Measurements from ENCODE around the gene MAP3K12. TPM values are rescaled to one million over a fixed set of nuclear protein-coding genes. Genes with fewer than 3 reads are reported as not detected.

MAP3K12 gene
- total and polyA plus RNA-seq, 11 donors = 3.3 to 12.6 (median 4.4) TPM

DNA sequence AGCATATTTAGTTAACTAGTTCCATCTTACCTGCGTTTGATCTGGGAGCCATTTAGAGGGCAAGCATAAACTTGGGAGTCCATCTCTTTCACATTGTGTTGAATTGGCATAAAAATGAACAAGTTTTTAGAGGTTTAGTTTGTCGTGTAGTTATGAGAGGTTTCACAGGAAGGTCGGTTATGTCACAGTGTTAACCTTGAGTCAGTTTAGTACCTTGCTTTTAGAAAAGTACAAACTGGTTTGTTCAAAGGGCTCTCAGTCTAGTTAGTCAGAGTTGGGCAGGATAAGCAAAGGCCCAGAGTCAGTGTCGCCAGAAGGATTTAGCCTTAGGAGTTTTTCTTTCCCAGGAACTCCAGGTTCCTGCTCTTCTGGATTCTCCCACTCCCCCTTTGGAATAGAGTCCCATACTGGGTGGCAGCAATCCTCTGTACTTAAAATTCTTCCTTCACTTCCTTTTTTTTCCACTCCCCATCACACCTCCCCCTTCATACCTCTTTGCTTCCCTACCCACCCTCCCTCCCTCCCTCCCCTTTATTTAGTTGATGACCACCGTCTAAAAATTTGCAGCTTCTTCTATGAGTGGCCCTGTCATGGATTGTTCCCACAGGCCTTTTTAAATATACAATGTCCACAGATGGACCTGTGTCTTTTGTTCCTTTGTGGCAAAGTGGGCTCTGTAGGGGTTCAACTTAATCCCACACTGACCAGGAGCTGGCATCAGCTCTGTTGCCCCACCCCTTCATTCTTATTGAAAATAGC, 35.3 kb downstream of the MAP3K12 start:
- TF ChIP-seq POLR2A (IDR thresholded peaks at IDR 0.05) = no peak
- no peak for TF ChIP-seq CTCF (IDR thresholded peaks at IDR 0.05)
- H3K9me3 ChIP-seq = no peaks in the 10 kb centered on the region
- DNase-seq (no peak), ATAC-seq (no peak)
- H3K4me1 ChIP-seq = peaks cover 2 to 84% (median 57%) of the 10 kb centered on the region in 12 donors
- no peak overlapping the region for H3K4me3 ChIP-seq
- H3K27ac ChIP-seq = peak overlapping the region in 9 of 12 donors; percentile 16 to 75 (median 46)
- H3K27me3 ChIP-seq = no peaks in the 10 kb centered on the region
- WGBS, 4 donors = 33 to 45% (median 38%) methylated on average over 5 of the region's 5 CpGs
- peaks cover 8 to 100% (median 100%) of the 10 kb centered on the region in 9 donors for H3K36me3 ChIP-seq
- intact Hi-C loops (cut with DNase I) = loop anchor here in 1 of 10 donors (5.0 kb wide), 1 partner anchor 33 kb away; the partner anchor contains the start of gene MAP3K12

DNA sequence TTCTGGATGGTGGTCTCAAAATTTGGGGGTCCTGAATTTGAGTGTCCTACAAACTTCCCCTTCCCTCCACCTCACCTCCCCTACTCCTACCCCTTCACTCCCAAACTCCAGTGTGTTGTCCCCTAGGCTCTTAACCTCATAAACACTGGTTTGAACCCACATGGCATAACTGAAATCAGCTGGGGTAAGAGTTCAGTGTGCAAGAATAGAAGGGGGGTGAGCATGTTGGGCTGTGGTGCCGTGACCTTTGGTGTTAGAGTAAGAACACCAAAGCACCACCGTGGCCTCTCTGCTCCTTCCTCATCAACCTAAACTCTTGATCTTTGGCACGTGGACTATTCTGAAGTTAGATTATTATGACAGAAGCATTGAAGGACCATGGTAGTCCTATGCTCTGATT, 36.3 kb downstream of the MAP3K12 start:
- peaks cover 2 to 81% (median 56%) of the 10 kb centered on the region in 12 donors for H3K4me1 ChIP-seq

GRCh38 chr12:53461591-53461990, 37.7 kb downstream of the MAP3K12 start:
- ATAC-seq (no peak), DNase-seq (no peak)
- Histone ChIP-seq H3K36me3 (peaks cover 8 to 100% (median 100%) of the 10 kb centered on the region in 9 donors), H3K27me3 (no peaks in the 10 kb centered on the region), H3K9me3 (no peaks in the 10 kb centered on the region), H3K27ac (peak overlapping the region in 10 of 12 donors; percentile 23 to 75 (median 53)), H3K4me3 (peak overlapping the region in 2 of 12 donors; percentile 1 to 2), H3K4me1 (peaks cover 2 to 81% (median 50%) of the 10 kb centered on the region in 12 donors)
- intact Hi-C loops (cut with DNase I) = loop anchor here in 2 of 10 donors (1.0 to 5.0 kb wide), 2 partner anchors 8 to 36 kb away; partner anchors contain the start of gene MAP3K12 (in 1 of the 2)
- no peak for TF ChIP-seq CTCF (IDR thresholded peaks at IDR 0.05)
- no peak for TF ChIP-seq POLR2A (IDR thresholded peaks at IDR 0.05)
- 61 to 64% (median 63%) methylated on average over 8 of the region's 8 CpGs for WGBS, 4 donors

More for the DNA sequence above, 36.3 kb downstream of the MAP3K12 start:
- H3K36me3 ChIP-seq = peaks cover 8 to 100% (median 100%) of the 10 kb centered on the region in 9 donors
- intact Hi-C loops (cut with DNase I) = loop anchor here in 1 of 10 donors (5.0 kb wide), 1 partner anchor 34 kb away; the partner anchor contains the start of gene MAP3K12
- no peak overlapping the region for H3K4me3 ChIP-seq
- H3K27ac ChIP-seq = peak overlapping the region in 9 of 12 donors; percentile 8 to 75 (median 44)
- TF ChIP-seq POLR2A (IDR thresholded peaks at IDR 0.05) (no peak), CTCF (IDR thresholded peaks at IDR 0.05) (no peak)
- no peak for ATAC-seq
- 51 to 62% (median 57%) methylated on average over 3 of the region's 3 CpGs for WGBS, 4 donors
- H3K9me3 ChIP-seq = no peaks in the 10 kb centered on the region
- no peak for DNase-seq
- H3K27me3 ChIP-seq = no peaks in the 10 kb centered on the region

GRCh38 chr12:53461059-53461458, 38.2 kb downstream of the MAP3K12 start:
- WGBS, 4 donors = 45 to 54% (median 50%) methylated on average over 3 of the region's 3 CpGs
- Histone ChIP-seq H3K36me3 (peaks cover 8 to 100% (median 100%) of the 10 kb centered on the region in 9 donors), H3K27ac (peak overlapping the region in 11 of 12 donors; percentile 23 to 75 (median 60))

More at GRCh38 chr12:53461059-53461458, 38.2 kb downstream of the MAP3K12 start:
- peak overlapping the region in 1 of 12 donors; percentile 1 for H3K4me3 ChIP-seq
- DNase-seq = peak in 4 of 5 donors; percentile 70 to 75 (median 73)
- H3K4me1 ChIP-seq = peaks cover 2 to 81% (median 49%) of the 10 kb centered on the region in 12 donors
- ATAC-seq = peak; percentile 83 to 93 (median 90)
- H3K9me3 ChIP-seq = no peaks in the 10 kb centered on the region
- H3K27me3 ChIP-seq = no peaks in the 10 kb centered on the region
- intact Hi-C loops (cut with DNase I) = loop anchor here in 2 of 10 donors (1.0 to 5.0 kb wide), 2 partner anchors 8 to 36 kb away; partner anchors contain the start of gene MAP3K12 (in 1 of the 2)
- TF ChIP-seq POLR2A (IDR thresholded peaks at IDR 0.05) = peak; percentile 22 to 63
- no peak for TF ChIP-seq CTCF (IDR thresholded peaks at IDR 0.05)

Data from heart left ventricle (tissue), 16 donors.